ENCODE results near the gene SNTA1. TPM values are rescaled to one million over a fixed set of nuclear protein-coding genes. Genes with fewer than 3 reads are reported as not detected.

SNTA1 gene
- total and polyA plus RNA-seq, 9 of the 15 experiments (the other 6 are each of a cell fraction or from before 2014, with no cell fraction given): 1.2 to 40.8 (median 20.3) TPM

GRCh38 chr20:33401184-33401920, 42.2 kb downstream of the SNTA1 start, which contains the start of gene CDK5RAP1 (continued):
- TF ChIP-seq ZMIZ1 (IDR thresholded peaks at IDR 0.05; ENCODE audit: low read depth in 2 of 2, low read length in 2 of 2) (no peak), MYBL2 (IDR thresholded peaks at IDR 0.05; ENCODE audit: low read depth) (no peak), MYBL2 (CRISPR knock-in tag; IDR thresholded peaks at IDR 0.05; ENCODE audit: borderline replicate concordance) (no peak), ZNF217 (CRISPR knock-in tag; IDR thresholded peaks at IDR 0.05) (no peak), PRMT5 (CRISPR knock-in tag; IDR thresholded peaks at IDR 0.05) (no peak), MXD1 (CRISPR knock-in tag; IDR thresholded peaks at IDR 0.05; ENCODE audit: borderline replicate concordance, poor library complexity, severe bottlenecking) (no peak), NONO (IDR thresholded peaks at IDR 0.05; ENCODE audit: low read depth in 2 of 2, low read length in 1 of 2) (no peak; a peak in 1 of 4 replicates), POLR3A (IDR thresholded peaks at IDR 0.05; ENCODE audit: borderline replicate concordance, extremely low read depth, insufficient read depth, insufficient read length) (no peak), ZFP1 (CRISPR knock-in tag; IDR thresholded peaks at IDR 0.05) (no peak), ZNF165 (CRISPR knock-in tag; IDR thresholded peaks at IDR 0.05; ENCODE audit: borderline replicate concordance) (no peak), GTF2B (IDR thresholded peaks at IDR 0.05; ENCODE audit: extremely low read depth, insufficient read length) (no peak), ZNF146 (CRISPR knock-in tag; IDR thresholded peaks at IDR 0.05; ENCODE audit: unreplicated experiment) (no peak), SIN3B (IDR thresholded peaks at IDR 0.05; ENCODE audit: low read depth) (peak; percentile 95), POLR2H (tag; IDR thresholded peaks at IDR 0.05; ENCODE audit: low read depth) (peak; percentile 77), PHB2 (IDR thresholded peaks at IDR 0.05; ENCODE audit: low read depth) (no peak), RFX5 (IDR thresholded peaks at IDR 0.05; ENCODE audit: low read depth, low read length) (no peak)
- TF ChIP-seq, protein P1, sequence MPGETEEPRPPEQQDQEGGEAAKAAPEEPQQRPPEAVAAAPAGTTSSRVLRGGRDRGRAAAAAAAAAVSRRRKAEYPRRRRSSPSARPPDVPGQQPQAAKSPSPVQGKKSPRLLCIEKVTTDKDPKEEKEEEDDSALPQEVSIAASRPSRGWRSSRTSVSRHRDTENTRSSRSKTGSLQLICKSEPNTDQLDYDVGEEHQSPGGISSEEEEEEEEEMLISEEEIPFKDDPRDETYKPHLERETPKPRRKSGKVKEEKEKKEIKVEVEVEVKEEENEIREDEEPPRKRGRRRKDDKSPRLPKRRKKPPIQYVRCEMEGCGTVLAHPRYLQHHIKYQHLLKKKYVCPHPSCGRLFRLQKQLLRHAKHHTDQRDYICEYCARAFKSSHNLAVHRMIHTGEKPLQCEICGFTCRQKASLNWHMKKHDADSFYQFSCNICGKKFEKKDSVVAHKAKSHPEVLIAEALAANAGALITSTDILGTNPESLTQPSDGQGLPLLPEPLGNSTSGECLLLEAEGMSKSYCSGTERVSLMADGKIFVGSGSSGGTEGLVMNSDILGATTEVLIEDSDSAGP (CRISPR knock-in tag; IDR thresholded peaks at IDR 0.05): peak; percentile 55; the same call in 1 of the 2 replicates
- TF ChIP-seq, protein P2, sequence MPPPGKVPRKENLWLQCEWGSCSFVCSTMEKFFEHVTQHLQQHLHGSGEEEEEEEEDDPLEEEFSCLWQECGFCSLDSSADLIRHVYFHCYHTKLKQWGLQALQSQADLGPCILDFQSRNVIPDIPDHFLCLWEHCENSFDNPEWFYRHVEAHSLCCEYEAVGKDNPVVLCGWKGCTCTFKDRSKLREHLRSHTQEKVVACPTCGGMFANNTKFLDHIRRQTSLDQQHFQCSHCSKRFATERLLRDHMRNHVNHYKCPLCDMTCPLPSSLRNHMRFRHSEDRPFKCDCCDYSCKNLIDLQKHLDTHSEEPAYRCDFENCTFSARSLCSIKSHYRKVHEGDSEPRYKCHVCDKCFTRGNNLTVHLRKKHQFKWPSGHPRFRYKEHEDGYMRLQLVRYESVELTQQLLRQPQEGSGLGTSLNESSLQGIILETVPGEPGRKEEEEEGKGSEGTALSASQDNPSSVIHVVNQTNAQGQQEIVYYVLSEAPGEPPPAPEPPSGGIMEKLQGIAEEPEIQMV (tag; conservative IDR thresholded peaks at IDR 0.05; ENCODE audit: low read depth): peak; percentile 72
